ENCODE results near the gene SPDYE3.
"Not testable (repeated sequence)": the region's sequence is repeated elsewhere in the genome, so short reads cannot be mapped to it uniquely, and the experiment has no call there.

SPDYE3 gene

DNA sequence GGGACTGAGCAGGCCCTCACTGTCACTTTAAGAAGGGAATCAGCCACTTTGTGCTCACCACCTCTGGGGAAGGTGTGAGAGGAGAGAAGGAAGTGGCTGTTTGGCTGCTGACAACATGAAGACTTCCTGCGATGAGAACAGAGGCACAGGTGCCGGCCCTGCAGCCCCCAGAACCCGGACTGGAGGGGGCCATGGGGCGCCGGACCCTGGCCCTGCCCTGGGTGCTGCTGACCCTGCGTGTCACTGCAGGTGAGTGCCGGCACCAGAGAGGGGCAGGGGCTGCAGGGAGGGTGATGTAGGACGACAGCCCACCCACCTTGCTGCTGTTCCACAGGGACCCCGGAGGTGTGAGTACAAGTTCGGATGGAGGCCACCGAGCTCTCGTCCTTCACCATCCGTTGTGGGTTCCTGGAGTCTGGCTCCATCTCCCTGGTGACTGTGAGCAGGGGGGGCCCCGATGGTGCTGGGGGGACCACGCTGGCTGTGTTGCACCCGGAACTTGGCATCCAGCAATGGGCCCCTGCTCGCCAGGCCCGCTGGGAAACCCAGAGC, 44.8 kb downstream of the SPDYE3 start:
- DNase-seq (ENCODE audit: low read depth in 2 of 2) = not testable (repeated sequence)

DNA sequence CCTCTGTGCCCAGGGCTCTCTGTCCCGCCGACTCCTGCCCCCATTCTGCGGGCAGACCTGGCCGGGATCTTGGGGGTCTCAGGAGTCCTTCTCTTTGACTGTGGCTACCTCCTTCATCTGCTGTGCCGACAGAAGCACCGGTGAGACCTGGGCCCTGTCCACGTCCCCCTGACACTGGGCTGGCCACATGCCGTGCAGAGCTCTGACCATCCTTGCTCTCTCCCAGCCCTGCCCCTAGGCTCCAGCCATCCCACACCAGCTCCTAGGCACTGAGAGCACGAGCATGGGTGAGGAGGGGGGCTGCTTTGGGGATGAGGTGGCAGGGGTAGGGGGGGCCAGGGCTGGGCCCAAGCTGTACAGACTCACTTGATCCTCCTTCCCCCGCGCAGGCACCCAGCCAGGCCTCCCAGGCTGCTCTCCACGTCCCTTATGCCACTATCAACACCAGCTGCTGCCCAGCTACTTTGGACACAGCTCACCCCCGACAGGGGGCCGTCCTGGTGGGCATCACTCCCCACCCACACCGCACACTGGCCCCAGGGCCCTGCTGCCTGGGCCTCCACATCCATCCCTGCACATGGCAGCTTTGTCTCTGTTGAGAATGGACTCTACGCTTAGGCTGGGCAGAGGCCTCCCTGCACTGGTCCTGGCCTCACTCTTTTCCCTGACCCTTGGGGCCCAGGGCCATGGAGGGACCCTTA, 45.6 kb downstream of the SPDYE3 start:
- no peak for DNase-seq (ENCODE audit: low read depth in 2 of 2)

DNA sequence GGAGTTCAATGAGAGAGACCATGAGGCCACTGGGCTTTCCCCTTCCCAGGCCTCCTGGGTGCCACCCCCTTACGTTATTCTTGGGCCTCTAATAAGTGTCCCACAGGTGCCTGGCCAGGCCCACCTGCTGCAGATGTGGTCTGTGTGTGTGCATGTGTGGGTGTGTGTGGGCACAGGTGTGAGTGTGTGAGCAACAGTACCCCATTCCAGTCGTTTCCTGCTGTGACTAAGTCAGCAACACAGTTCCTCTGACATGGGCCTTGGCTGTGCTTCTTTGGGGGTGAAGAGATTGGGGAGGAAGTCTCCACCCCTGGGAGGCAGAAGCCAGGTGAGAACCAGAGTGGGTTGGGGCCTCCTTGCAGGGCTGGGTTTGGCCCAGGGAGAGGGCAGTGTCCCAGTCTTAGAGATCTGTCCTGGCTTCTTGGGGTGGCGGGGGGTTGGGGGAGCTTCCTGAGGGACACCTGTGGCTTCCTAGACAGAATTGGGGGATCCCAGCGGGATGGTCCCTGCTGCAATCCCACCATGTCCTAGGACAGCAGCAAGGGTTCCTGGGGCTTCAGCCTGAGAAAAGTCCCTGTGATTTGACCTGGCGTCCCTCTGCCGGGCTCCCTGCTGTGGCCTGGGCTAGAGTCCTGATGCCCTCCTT, 46.3 kb downstream of the SPDYE3 start:
- DNase-seq (ENCODE audit: low read depth in 2 of 2) = no peak

DNA sequence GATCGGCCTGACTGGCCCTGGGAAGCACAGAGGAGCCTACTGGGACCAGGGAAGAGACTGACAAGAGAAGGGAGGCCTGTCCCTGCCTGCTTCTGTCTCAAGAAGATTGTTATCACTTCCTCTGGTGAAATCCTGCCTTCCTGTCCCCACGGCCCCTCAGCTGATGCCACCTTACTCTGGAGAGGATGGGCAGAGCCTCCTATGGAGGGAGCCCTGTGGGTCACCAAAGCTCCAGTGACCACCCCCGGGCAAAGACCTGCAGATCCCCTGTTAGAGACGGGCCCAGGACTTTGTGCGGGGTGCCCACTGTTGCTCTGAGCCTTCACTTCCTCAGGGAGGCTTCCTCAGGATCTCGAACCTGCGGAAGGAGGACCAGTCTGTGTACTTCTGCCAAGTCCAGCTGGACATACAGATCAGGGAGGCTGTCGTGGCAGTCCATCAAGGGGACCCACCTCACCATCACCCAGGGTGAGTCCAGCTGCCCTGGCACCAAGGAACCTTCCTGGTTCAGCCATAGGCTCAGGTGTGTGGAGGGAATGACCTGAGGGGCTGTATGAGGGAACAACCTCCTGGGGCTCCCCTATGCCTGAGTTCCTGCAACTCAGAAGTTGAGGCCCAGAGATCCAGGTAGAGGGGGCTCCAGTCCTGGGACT, 49.0 kb downstream of the SPDYE3 start:
- no peak for DNase-seq (ENCODE audit: low read depth in 2 of 2)

DNA sequence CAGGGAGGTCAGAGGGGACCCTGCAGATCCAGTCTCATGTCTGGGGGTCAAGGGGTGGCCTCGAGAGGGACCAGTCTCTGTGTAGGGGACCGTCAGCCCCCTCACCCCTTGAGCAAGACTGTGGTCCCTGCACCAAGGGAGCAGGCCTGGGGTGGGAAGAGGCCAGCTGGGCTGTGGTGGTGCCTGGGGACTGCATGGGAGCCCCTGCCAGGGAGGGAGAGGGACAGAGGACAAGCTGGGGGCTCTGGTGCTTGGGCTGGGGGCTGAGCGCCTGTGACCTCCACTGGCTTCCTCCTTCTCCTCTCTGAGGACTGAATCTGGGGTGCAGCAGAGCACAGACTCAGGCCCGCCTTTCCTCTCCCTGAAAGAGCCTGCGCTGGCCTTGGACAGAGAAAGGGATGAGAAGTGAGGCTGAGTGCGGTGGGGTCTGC, 49.6 kb downstream of the SPDYE3 start:
- no peak for DNase-seq (ENCODE audit: low read depth in 2 of 2)

DNA sequence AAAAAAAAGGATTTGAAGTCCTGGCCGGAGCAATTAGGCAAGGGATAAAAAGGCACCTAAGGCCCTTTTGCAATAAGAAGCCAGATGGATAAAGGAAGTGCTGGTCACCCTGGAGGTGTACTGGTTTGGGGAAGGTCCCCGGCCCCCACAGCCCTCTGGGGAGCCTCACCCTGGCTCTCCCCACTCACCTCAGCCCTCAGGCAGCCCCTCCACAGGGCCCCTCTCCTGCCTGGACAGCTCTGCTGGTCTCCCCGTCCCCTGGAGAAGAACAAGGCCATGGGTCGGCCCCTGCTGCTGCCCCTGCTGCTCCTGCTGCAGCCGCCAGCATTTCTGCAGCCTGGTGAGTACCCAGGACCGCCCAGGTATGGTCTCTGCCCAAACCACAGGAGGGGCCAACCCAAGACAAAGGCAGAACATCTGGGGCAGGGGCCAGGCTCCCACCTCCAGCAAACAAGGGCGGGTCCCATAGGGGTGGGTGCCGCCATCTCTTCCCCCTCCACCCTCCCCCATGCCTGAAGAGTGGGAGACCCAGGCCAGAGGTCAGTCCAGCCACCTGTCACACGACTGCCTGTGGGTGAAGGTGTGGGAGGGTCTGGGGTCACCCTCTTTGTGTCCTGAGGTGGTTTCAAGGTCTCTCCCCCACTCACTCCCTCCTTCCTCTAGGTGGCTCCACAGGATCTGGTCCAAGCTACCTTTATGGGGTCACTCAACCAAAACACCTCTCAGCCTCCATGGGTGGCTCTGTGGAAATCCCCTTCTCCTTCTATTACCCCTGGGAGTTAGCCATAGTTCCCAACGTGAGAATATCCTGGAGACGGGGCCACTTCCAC, 50.7 kb downstream of the SPDYE3 start, which contains the start of gene PILRB:
PILRB (plus strand) TSS at position 91 of the 830 bp plus-strand sequence; CDS start at position 277, 186 bp downstream.
- DNase-seq (ENCODE audit: low read depth in 2 of 2) = no peak

DNA sequence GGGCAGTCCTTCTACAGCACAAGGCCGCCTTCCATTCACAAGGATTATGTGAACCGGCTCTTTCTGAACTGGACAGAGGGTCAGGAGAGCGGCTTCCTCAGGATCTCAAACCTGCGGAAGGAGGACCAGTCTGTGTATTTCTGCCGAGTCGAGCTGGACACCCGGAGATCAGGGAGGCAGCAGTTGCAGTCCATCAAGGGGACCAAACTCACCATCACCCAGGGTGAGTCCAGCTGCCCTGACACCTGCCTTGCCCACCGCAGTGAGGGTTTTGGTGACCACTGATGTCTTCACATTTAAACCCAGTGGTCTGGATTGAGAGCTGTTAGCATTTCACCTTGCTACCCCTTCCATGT, 51.3 kb downstream of the SPDYE3 start:
- no peak for DNase-seq (ENCODE audit: low read depth in 2 of 2)

DNA sequence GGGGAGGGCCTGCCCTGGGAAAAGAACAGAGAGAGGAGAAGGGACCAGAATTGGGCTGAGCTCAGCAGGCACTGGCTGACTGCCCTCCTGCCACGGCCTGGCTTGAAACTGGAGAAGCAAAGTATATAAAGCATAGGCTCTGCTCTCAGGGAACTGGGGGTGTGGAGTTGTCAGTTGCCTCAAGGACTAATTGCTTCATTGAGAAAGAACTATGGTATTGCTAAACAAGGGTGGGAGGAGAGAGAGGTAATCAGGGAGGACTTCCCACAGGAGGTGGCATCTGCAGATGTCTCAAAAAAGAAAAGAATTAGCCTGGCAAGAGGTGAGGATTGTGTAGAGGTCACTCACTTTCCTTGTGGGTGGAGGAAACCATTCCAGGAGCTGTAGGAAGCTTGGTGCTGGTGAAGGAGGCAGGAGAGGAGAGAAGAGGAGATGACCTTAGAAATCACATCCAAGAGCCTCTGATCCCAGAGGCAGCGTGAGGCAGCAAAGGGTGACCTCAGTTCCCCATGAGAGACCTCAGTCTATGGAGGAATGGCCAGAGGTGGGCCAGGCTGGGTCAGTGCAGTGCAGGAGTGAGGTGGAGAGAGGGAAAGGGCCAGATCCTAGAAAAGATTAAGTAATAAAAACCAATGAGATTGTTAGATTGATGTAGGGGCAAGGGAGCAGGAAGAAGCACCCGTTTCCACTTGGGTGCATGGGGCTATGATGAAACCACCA, 52.8 kb downstream of the SPDYE3 start:
- DNase-seq (ENCODE audit: low read depth in 2 of 2) = no peak

DNA sequence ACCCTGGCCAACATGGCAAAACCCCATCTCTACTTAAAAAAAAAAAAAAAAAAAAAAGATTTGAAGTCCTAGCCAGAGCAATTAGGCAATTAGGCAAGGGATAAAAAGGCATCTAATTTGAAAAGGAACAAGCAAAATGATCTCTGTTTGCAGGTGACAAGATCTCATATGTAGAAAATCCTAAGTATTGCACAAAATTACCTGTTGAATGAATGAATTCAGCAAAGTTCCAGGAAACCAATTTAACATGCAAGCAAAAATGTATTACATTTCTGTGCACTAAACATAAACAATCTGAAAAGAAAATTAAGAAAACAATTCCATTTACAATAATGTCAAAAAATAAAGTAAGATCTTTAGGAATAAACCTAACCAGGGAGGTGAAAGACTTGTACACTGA, 55.6 kb downstream of the SPDYE3 start:
- DNase-seq (ENCODE audit: low read depth in 2 of 2) = no peak

DNA sequence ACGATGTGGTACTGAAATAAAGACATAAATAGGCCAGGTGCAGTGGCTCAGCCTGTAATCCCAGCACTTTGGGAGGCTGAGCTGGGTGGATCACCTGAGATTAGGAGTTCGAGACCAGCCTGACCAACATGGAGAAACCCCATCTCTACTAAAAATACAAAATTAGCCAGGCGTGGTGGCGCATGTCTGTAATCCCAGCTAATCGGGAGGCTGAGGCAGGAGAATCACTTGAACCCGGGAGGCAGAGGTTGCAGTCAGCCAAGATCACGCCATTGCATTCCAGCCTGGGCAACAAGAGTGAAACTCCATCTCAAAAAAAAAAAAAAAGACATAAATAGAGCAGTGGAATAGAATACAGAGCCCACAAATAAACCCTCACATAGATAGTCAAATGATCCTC, 56.3 kb downstream of the SPDYE3 start:
- DNase-seq (ENCODE audit: low read depth in 2 of 2) = not testable (repeated sequence)

DNA sequence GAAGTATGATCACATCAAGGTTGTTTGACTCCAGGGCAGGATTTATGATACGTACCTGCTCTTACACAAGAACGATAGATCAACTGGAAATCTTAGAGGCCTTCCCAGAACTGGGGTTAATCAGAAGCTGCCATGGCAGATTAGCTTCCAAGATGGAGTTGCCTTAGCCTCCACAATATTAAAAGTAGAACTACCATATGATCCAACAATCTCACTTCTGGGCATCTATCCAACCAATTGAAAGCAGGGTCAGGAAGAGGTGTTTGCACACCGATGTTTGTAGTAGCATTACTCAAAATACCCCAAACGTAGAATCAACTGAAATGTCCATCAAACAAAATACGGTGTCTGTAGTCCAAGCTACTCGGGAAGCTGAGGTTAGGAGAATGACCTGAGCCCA, 57.0 kb downstream of the SPDYE3 start:
- DNase-seq (ENCODE audit: low read depth in 2 of 2) = no peak

DNA sequence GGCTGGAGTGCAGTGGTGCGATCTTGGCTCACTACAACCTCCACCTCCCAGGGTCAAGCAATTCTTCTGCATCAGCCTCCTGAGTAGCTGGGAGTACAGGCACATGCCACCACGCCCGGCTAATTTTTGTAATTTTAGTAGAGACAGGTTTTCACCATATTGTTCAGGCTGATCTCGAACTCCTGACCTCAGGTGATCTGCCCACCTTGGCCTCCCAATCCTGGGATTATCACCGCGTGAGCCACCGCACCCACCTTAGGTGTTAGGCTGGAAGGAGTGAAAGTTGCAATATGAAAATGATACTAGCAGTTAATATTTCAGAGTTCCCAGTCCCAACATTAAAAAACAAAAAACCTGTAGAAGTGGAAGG, 58.5 kb downstream of the SPDYE3 start:
- DNase-seq (ENCODE audit: low read depth in 2 of 2) = not testable (repeated sequence)

DNA sequence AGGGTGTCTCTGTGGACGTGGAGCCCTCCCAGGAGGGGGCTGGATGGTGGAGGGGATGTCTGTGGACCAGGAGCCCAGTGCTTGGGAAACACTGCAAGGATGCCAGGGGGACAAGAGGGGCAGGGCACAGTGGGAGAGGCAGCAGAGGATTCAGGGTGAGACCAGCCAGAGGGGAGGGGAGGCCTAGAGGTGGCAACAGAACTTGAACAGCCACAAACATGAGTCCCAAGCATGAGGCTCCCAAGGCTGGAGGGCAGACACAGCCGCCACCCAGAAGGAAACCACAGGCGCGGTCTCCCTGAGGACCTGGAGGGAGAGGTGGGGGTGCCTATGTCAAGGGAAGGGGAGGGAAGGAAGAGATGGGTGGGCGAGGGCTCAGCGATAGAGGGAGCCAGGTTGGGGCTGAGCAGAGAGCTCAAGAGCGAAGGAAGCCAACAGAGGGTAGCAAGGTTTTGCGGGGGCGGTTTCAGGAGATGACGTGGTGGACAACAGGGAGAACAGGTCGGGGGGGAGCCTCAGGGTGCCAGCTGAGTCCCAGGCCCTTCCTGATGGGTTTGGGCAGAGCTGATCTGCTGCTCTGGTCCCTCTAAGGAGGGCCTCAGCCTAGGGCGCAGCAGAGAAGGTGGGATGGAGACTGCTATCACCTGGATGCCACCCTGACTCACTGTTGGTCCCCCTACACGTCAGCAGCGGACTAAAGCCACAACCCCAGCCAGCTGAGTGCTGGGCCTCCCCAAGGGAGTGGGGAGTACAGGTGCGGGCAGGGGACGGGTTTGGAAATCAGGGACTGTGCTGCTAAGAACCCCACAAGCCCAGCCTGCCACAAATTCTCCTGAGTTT, 59.1 kb downstream of the SPDYE3 start:
- DNase-seq (ENCODE audit: low read depth in 2 of 2) = peak; percentile 32 to 40

DNA sequence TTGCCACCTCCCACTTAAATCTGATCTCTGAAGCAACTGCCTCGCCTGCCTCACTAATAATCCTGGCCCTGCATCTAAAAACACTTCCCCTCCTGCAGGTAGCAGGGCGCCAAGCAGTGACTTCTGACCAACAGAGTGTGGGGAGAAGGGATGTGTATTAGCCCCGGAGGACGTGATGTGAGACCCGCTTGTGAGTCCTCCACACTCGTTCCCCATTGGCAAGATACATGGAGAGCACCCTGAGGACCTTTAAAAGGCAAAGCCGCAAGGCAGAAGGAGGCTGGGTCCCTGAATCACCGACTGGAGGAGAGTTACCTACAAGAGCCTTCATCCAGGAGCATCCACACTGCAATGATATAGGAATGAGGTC, 59.7 kb downstream of the SPDYE3 start:
- DNase-seq (ENCODE audit: low read depth in 2 of 2) = no peak

DNA sequence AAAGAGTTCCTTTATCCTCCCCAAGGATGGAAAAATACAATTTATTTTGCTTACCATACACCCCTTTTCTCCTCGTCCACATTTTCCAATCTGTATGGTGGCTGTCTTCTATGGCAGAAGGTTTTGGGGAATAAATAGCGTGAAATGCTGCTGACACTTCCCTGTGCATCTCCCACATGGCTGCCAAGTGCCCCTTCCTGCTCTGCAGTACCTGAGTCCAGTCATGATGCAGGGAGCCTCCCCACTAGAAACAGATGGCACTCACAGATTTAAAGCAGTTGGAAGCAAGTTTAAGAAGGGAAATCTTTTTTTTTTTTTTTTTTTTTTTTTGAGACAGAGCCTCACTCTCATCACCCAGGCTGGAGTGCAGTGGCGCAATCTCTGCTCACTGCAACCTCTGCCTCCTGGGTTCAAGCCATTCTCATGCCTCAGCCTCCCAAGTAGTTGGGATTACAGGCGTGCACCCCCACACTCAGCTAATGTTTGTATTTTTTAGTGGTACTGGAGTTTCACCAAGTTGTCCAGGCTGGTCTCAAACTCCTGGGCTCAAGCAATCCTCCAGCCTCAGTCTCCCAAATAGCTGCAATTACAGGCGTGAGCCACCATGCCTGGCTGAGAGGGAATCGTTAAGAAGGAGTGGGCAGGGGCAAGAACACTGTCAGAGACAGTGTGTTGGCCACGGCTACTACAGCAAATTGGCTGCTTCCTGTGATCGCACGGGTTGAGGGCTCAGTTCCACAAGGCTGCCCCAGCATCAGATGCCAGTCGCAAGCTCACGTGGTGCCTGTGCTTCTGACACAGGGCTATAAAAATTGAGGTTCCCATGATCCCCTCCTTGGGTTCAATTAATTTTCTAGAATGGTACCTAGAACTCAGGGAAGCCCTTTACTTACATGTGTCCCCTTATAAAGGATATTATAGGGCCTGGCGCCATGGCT, 60.4 kb downstream of the SPDYE3 start:
- DNase-seq (ENCODE audit: low read depth in 2 of 2) = no peak

DNA sequence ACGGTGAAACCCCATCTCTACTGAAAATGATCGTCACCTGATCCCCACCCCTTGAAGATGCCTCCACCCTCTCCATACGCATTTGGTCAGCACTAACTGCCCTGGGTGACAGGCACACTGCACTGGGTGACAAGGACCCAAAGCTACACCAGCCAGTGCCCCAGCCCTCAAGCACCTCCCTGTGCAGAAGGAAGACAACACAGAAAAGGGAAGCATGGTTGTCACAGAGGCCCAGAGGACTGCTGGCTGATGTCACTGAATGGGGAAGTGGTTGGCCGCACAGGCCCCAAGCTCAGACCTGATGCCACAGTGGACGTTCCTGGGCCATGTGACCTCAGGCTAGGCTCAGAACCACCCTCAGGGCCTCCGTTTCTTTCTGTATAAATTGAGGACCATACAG, 61.6 kb downstream of the SPDYE3 start:
- DNase-seq (ENCODE audit: low read depth in 2 of 2) = no peak

DNA sequence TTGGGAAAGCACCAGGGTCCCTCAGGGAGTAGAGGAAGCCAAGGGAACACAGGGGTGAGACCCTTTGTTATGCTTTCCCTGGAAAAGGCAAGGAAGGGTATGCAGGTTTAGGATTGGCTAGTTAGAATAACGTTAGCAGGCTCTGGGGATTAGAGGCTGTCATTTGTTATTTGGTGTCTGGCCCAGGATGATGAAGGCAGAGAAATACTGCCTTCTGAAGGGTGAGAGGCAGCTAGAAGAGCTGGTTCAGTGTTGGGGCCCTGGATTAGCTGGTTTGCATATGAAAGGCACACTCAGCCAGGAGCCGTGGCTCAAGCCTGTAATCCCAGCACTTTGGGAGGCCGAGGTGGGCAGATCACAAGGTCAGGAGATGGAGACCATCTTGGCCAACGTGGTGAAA, 62.8 kb downstream of the SPDYE3 start:
- DNase-seq (ENCODE audit: low read depth in 2 of 2) = no peak

DNA sequence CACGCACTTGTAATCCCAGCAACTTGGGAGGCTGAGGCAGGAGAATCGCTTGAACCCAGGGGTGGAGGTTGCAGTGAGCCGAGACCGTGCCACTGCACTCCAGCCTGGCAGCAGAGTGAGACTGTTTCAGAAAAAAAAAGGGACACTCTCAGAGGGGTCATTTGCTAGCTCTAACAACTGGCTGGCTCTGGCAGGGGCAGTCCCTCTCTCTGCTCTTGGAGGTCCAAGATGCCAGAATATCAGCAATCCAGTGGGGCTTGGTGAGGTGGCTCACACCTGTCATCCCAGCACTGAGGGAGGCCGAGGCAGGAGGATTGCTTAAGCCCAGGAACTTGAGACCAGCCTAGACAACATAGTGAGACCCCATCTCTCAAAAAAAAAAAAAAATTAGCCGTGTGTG, 63.2 kb downstream of the SPDYE3 start:
- DNase-seq (ENCODE audit: low read depth in 2 of 2) = no peak

DNA sequence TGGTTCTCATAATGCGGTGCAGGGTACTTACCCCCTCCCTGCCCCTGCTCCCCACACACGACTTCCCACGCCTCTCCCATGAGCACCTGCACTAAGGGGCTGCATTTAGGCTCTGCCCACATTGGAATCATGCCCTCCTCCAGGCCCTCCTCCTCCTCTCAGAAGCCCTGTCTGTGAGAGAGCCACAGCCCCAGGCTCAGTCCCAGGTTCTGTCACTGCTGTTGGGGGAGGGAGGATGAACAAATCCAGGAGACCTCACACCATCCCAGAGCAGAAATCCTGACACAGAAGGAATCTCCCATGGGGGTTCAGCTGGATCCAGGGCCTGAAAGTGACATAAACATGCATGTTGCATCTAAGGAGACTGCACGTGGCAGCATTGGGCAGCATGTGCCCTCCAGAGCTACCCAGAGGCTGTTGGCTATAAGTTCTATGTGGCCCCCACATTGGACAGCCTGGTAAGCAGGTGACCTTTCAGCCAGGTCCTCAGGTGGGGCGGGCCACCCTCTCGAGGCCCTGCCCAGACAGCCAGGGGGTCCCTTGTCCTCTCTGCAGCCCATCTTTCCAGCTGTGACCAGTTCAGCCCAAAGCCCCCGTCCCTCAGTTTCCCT, 64.2 kb downstream of the SPDYE3 start:
- DNase-seq (ENCODE audit: low read depth in 2 of 2) = no peak

All from stimulated activated CD8-positive, alpha-beta memory T cell treated with anti-CD3 and anti-CD28 coated beads, Interleukin-2, amount 100 ng/mL, for 48 hours (primary cell).